ENCODE data around the gene SGTB.

DNA sequence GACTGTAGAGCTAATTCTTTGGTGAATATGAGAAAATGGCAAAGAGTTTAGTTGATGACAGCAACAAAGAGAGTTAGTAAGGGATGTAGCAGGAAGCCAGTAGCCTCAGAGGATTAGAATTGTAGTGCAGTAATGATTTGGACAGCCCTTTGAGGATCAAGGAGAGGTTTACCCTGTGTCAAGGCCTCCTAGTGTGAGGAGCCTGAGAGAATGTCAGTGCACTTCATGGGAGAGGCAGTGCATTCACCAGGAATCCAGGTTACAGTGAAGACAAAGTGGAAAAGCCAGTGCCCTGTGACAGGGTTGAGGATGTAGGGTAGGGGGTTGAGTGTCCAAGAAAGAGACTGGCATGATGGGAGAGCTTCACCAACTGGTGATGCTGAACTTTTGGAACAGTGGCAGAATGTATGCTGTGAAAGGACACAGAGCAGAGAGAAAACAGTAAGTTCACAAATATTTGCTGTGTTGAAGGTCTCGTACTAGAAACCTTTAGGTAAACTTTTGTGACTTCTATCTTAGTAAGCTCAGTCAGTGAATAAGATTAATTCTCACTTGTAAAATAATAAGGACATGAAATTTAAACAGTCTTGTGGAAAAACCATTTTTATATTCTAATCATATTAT lies 27.4 kb upstream of the SGTB start:
- TF ChIP-seq, protein P1, sequence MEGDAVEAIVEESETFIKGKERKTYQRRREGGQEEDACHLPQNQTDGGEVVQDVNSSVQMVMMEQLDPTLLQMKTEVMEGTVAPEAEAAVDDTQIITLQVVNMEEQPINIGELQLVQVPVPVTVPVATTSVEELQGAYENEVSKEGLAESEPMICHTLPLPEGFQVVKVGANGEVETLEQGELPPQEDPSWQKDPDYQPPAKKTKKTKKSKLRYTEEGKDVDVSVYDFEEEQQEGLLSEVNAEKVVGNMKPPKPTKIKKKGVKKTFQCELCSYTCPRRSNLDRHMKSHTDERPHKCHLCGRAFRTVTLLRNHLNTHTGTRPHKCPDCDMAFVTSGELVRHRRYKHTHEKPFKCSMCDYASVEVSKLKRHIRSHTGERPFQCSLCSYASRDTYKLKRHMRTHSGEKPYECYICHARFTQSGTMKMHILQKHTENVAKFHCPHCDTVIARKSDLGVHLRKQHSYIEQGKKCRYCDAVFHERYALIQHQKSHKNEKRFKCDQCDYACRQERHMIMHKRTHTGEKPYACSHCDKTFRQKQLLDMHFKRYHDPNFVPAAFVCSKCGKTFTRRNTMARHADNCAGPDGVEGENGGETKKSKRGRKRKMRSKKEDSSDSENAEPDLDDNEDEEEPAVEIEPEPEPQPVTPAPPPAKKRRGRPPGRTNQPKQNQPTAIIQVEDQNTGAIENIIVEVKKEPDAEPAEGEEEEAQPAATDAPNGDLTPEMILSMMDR (IDR thresholded peaks at IDR 0.05): no peak
- TF ChIP-seq POLR2AphosphoS5 (IDR thresholded peaks at IDR 0.05; ENCODE audit: low read depth, low read length): no peak
